ENCODE data around the gene HOXA3.

Gene HOXA3

GRCh38 chr7:27111751-27112277 is 40.6 kb downstream of the HOXA3 start:
- no peaks in the 10 kb centered on the region for H3K9me2 ChIP-seq (replicated peaks; ENCODE audit: control insufficient read depth, low read length)
- no peaks in the 10 kb centered on the region for H3K9me3 ChIP-seq (ENCODE audit: control insufficient read depth, insufficient read depth, low read length)
- 0 out of 2 replicates have a peak, but pooled peaks cover 2% of the 10 kb centered on the region for H3F3A ChIP-seq (ENCODE audit: control insufficient read depth, insufficient read depth)
- no peaks in the 10 kb centered on the region for H3K27me3 ChIP-seq (ENCODE audit: control insufficient read depth, low read length)
- H3K79me2 ChIP-seq (ENCODE audit: control insufficient read depth, low read length), result no peaks in the 10 kb centered on the region
- no peak overlapping the region for H3K4me3 ChIP-seq (ENCODE audit: low read length)
- H3K4me2 ChIP-seq (ENCODE audit: low read length), result no peak overlapping the region
- H3K4me1 ChIP-seq (ENCODE audit: control insufficient read depth, low read length), result no peaks in the 10 kb centered on the region
- H3K36me3 ChIP-seq (ENCODE audit: control insufficient read depth, low read length), result no peaks in the 10 kb centered on the region
- H4K20me1 ChIP-seq (ENCODE audit: control insufficient read depth, insufficient read depth, low read depth, low read length), result no peaks in the 10 kb centered on the region
- H3K27ac ChIP-seq (ENCODE audit: low read depth, low read length), result no peak overlapping the region
- TF ChIP-seq CTCF (IDR thresholded peaks at IDR 0.05; ENCODE audit: low read depth, low read length, poor library complexity, severe bottlenecking) (no peak), EZH2phosphoT487 (IDR thresholded peaks at IDR 0.05; ENCODE audit: borderline replicate concordance, low read length) (no peak)

GRCh38 chr7:27111042-27111750 is 41.2 kb downstream of the HOXA3 start:
- Histone ChIP-seq H3K27ac (ENCODE audit: low read depth, low read length) (no peak overlapping the region), H3K9me3 (ENCODE audit: control insufficient read depth, insufficient read depth, low read length) (no peaks in the 10 kb centered on the region)

GRCh38 chr7:27110186-27111031 is 42.0 kb downstream of the HOXA3 start:
- TF ChIP-seq EZH2phosphoT487 (IDR thresholded peaks at IDR 0.05; ENCODE audit: borderline replicate concordance, low read length) (no peak), CTCF (IDR thresholded peaks at IDR 0.05; ENCODE audit: low read depth, low read length, poor library complexity, severe bottlenecking) (no peak)
- H3K9me2 ChIP-seq (replicated peaks; ENCODE audit: control insufficient read depth, low read length), result no peaks in the 10 kb centered on the region
- no peaks in the 10 kb centered on the region for H3K79me2 ChIP-seq (ENCODE audit: control insufficient read depth, low read length)
- H3K9me3 ChIP-seq (ENCODE audit: control insufficient read depth, insufficient read depth, low read length), result no peaks in the 10 kb centered on the region
- H3K36me3 ChIP-seq (ENCODE audit: control insufficient read depth, low read length), result no peaks in the 10 kb centered on the region
- H3K4me1 ChIP-seq (ENCODE audit: control insufficient read depth, low read length), result no peaks in the 10 kb centered on the region
- no peak overlapping the region for H3K4me3 ChIP-seq (ENCODE audit: low read length)
- H4K20me1 ChIP-seq (ENCODE audit: control insufficient read depth, insufficient read depth, low read depth, low read length), result no peaks in the 10 kb centered on the region
- no peak overlapping the region for H3K27ac ChIP-seq (ENCODE audit: low read depth, low read length)
- H3K27me3 ChIP-seq (ENCODE audit: control insufficient read depth, low read length), result peaks cover 3% of the 10 kb centered on the region; the same call in 1 of the 2 replicates
- no peak overlapping the region for H3K4me2 ChIP-seq (ENCODE audit: low read length)
- H3F3A ChIP-seq (ENCODE audit: control insufficient read depth, insufficient read depth), result 0 out of 2 replicates have a peak, but pooled peaks cover 2% of the 10 kb centered on the region

More at GRCh38 chr7:27111042-27111750, 41.2 kb downstream of the HOXA3 start:
- Histone ChIP-seq H4K20me1 (ENCODE audit: control insufficient read depth, insufficient read depth, low read depth, low read length) (no peaks in the 10 kb centered on the region), H3K79me2 (ENCODE audit: control insufficient read depth, low read length) (no peaks in the 10 kb centered on the region), H3F3A (ENCODE audit: control insufficient read depth, insufficient read depth) (0 out of 2 replicates have a peak, but pooled peaks cover 2% of the 10 kb centered on the region), H3K4me3 (ENCODE audit: low read length) (no peak overlapping the region), H3K4me1 (ENCODE audit: control insufficient read depth, low read length) (no peaks in the 10 kb centered on the region), H3K4me2 (ENCODE audit: low read length) (no peak overlapping the region), H3K27me3 (ENCODE audit: control insufficient read depth, low read length) (no peaks in the 10 kb centered on the region), H3K36me3 (ENCODE audit: control insufficient read depth, low read length) (no peaks in the 10 kb centered on the region), H3K9me2 (replicated peaks; ENCODE audit: control insufficient read depth, low read length) (no peaks in the 10 kb centered on the region)
- TF ChIP-seq CTCF (IDR thresholded peaks at IDR 0.05; ENCODE audit: low read depth, low read length, poor library complexity, severe bottlenecking), result no peak
- no peak for TF ChIP-seq EZH2phosphoT487 (IDR thresholded peaks at IDR 0.05; ENCODE audit: borderline replicate concordance, low read length)

Measured in DOHH2 (cell line).